ENCODE data around the gene KRT37. TPM values are rescaled to one million over a fixed set of nuclear protein-coding genes. Genes with fewer than 3 reads are reported as not detected.

KRT37 gene
- total RNA-seq, 4 donors from 2014 or later: not detected

DNA sequence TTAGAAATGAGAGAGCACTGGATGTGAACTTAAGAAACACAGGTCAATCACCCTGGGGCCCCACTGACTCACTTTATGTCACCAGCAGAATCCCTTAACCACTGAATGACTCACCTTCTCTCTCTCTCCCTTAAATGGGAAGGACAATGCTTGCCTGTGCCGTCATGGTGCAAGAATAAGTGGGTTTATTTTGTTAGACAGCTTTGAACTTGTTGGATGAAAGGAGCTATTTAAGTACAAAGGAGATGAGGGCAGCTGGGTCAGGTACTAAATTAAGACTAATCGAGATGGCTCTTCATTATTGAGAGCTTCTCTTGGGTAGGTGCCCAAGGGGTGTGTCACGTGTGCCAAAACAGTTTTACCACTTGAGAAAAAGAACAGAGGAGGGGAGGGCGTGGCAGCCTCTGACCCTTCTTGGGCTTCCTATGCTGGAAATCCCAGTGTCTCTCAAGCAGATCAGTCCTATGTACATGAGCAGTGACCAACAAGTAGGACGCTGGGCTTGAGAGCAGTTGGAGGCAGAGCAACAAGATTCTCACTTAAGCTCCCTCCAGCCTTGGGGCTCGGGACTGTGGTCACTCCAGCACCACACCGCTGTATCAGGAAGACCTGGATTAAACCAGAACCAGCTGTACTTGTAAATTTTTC, 20.2 kb downstream of the KRT37 start:
- Histone ChIP-seq H3K9me3 (no peaks in the 10 kb centered on the region), H3K27me3 (no peaks in the 10 kb centered on the region), H3K36me3 (no peaks in the 10 kb centered on the region), H3K4me3 (replicated peaks in 1 of 3) (no peak overlapping the region), H3K4me1 (peaks cover 3 to 10% of the 10 kb centered on the region in 2 donors), H3K27ac (no peak overlapping the region)
- DNase-seq: peak; percentile 22 to 75
- intact Hi-C loops (cut with DNase I): no loop called here
- WGBS, 2 donors: 40 to 41% methylated on average over 7 of the region's 7 CpGs
- no peak for TF ChIP-seq POLR2A (IDR thresholded peaks at IDR 0.05)
- TF ChIP-seq, protein P1, sequence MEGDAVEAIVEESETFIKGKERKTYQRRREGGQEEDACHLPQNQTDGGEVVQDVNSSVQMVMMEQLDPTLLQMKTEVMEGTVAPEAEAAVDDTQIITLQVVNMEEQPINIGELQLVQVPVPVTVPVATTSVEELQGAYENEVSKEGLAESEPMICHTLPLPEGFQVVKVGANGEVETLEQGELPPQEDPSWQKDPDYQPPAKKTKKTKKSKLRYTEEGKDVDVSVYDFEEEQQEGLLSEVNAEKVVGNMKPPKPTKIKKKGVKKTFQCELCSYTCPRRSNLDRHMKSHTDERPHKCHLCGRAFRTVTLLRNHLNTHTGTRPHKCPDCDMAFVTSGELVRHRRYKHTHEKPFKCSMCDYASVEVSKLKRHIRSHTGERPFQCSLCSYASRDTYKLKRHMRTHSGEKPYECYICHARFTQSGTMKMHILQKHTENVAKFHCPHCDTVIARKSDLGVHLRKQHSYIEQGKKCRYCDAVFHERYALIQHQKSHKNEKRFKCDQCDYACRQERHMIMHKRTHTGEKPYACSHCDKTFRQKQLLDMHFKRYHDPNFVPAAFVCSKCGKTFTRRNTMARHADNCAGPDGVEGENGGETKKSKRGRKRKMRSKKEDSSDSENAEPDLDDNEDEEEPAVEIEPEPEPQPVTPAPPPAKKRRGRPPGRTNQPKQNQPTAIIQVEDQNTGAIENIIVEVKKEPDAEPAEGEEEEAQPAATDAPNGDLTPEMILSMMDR (IDR thresholded peaks at IDR 0.05): no peak

DNA sequence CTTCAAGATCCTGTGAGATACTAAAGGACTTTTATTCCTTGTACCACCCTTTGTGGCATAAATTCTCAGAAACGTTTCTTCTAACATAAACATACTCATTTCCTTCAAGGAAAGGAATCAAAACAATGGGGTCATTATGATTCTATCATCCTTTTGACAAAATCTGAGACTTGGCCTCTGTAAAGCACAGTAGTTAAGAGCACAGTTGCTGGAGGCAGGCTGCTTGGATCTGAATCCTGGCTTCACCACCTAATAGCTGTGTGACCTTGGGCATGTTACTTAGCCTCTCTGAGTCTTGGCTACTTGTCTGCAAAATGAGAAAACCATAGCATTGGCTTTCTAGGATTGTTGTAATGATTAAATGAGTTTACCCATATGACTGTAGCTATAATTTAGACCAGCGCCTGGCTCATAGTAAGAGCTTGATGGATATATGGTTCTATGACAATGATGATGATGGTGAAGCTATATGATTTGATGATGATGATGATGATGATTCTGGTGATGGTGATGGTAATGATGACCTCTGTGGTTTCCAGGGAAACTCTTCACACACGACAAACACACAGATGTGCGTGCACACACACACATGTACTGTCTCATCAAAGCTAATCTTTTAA, 20.9 kb downstream of the KRT37 start:
- TF ChIP-seq POLR2A (IDR thresholded peaks at IDR 0.05): no peak
- TF ChIP-seq, protein P1 (IDR thresholded peaks at IDR 0.05): no peak
- H3K4me3 ChIP-seq (replicated peaks in 1 of 3): no peak overlapping the region
- no peaks in the 10 kb centered on the region for H3K27me3 ChIP-seq
- H3K9me3 ChIP-seq: no peaks in the 10 kb centered on the region
- H3K27ac ChIP-seq: no peak overlapping the region
- H3K36me3 ChIP-seq: no peaks in the 10 kb centered on the region
- 72 to 77% methylated on average over 4 of the region's 4 CpGs for WGBS, 2 donors
- intact Hi-C loops (cut with DNase I): no loop called here
- DNase-seq: no peak
- peaks cover 3 to 10% of the 10 kb centered on the region in 2 donors for H3K4me1 ChIP-seq

DNA sequence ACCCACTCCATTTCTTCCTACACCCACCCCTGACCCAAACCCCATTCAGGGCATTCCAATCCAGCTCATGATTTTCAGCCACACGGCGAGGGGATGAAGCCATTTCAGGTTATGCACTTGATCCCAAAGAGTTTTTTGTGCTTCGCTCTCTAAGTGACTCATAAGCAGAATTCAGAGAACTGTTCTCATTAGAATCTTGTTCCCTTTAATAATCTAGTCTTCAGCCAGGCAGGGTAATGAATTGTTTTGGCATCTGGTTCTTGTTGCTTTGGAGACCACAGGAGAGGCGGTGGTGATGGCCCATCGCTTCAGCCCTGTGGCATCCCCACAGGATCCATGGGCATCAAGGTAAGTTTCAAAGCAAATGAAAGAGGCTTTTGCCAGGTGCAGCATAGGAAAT, 22.2 kb downstream of the KRT37 start:
- no peak for DNase-seq
- TF ChIP-seq POLR2A (IDR thresholded peaks at IDR 0.05): no peak
- TF ChIP-seq, protein P1 (IDR thresholded peaks at IDR 0.05): no peak
- intact Hi-C loops (cut with DNase I): no loop called here
- 94% methylated on average over 5 of the region's 5 CpGs for WGBS, 2 donors
- no peak overlapping the region for H3K4me3 ChIP-seq (replicated peaks in 1 of 3)
- H3K4me1 ChIP-seq: peaks cover 3 to 10% of the 10 kb centered on the region in 2 donors
- H3K9me3 ChIP-seq: no peaks in the 10 kb centered on the region
- H3K27me3 ChIP-seq: no peaks in the 10 kb centered on the region
- no peak overlapping the region for H3K27ac ChIP-seq
- H3K36me3 ChIP-seq: no peaks in the 10 kb centered on the region

DNA sequence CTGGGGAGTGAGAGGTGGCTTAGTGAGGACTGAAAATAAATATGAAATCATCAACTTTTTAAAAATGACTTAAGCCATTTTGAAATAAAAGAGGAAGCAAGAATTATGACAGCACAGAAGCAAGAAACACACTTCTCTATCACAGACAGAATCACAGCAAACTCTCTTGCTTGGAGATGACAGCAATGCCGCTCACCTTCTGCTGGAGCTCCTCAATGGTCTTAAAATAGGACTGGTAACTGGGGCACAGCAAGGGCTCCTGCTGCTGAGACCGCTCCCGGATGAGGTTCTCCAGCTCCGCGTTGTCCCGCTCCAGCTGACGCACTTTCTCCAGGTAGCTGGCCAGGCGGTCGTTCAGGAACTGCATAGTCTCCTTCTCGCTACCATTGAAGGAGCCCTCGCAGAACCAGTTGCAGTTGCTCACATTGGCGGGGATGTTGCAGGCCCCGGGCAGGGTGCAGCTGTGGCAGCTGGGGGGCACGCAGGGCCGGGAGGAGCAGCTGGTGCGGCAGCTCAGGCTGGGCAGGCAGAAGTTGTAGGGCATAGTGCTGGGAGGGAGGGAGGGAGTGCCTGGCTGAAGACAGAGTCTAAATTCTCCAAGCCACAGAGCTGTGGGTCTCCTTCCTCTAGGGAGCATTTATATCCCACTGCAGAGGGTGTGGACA, 27.3 kb downstream of the KRT37 start, which contains the start of gene KRT31:
TSS of gene KRT31 (minus strand) at position 613 of the 665 bp plus-strand sequence. CDS start at position 544, 69 bp downstream.
- Histone ChIP-seq H3K27me3 (no peaks in the 10 kb centered on the region), H3K27ac (no peak within 1 kb of the TSS), H3K36me3 (no peaks in the 10 kb centered on the region), H3K4me1 (no peaks in the 10 kb centered on the region), H3K4me3 (replicated peaks in 1 of 3) (no peak within 1 kb of the TSS), H3K9me3 (no peaks in the 10 kb centered on the region)
- 83 to 95% methylated on average over 7 to 16 of the region's 16 CpGs for WGBS, 2 donors
- TF ChIP-seq, protein P1 (IDR thresholded peaks at IDR 0.05): no peak
- no peak for TF ChIP-seq POLR2A (IDR thresholded peaks at IDR 0.05)
- DNase-seq: no peak
- intact Hi-C loops (cut with DNase I): no loop called here

DNA sequence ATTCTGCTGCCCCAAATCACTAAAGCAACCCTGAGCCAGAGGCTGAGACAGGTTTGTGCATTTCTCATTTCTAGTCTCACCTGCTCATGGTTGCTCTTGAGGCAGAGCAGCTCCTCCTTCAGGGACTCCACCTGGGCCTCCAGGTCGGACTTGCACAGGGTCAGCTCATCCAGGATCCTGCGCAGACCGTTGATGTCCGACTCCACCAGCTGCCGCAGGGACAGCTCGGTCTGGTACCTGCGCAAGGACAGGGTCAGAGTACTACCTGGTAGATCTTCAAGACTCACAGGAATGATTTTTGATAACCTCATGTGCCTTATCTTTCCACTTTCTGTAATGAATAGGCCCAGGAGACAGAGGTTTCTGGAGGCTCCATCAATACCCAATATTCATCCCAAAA, 28.0 kb downstream of the KRT37 start:
- Histone ChIP-seq H3K36me3 (no peaks in the 10 kb centered on the region), H3K4me3 (replicated peaks in 1 of 3) (no peak overlapping the region), H3K27ac (no peak overlapping the region), H3K27me3 (no peaks in the 10 kb centered on the region), H3K4me1 (no peaks in the 10 kb centered on the region), H3K9me3 (no peaks in the 10 kb centered on the region)
- 95% methylated on average over 7 of the region's 7 CpGs; no CpG with 5 or more reads in 1 of the 2 donors for WGBS, 2 donors
- TF ChIP-seq, protein P1 (IDR thresholded peaks at IDR 0.05): no peak
- no peak for TF ChIP-seq POLR2A (IDR thresholded peaks at IDR 0.05)
- intact Hi-C loops (cut with DNase I): no loop called here
- no peak for DNase-seq

All from thyroid gland (tissue), 4 donors.